Hindlimb muscle (tissue), 1 donor: ENCODE data around the gene GABRB2. TPM values are rescaled to one million over a fixed set of nuclear protein-coding genes. Genes with fewer than 3 reads are reported as not detected.
A peak's percentile ranks its signal among the peaks of the same experiment; 100 is the strongest.

Experiments used
- DNase-seq: peaks from one replicate; pipeline ENCODE4 v3.0.0-alpha.2; 2013
- polyA plus RNA-seq: library from polyadenylated mRNA; unstranded; fragments of 120-200 nt; gene quantifications from one replicate; pipeline ENCODE4 v1.2.1, GENCODE V29; 2013; ENCODE audit not compliant: insufficient read length

Gene GABRB2
- polyA plus RNA-seq, 1 donor = 0.18 TPM

- DNase-seq = no peak
Measured at GRCh38 chr5:161471211-161471950, 75.1 kb downstream of the GABRB2 start.

DNA sequence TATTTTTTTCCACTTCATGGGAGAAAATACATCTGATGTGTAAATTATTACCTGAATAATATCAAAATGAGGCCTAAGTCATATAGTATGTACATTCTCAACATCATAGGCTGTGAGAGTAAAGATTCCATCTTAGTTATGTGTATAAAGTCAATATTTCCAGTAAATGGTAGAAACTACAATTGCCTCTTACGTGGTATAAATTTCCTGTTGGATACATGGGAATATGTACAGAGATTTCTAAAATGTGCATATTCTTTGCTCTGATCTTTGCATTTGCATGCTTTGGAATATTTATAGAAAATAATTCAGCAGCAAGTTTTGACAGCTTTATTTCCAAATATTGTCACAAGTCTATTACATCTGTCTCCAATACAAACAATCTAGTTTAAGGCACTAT, 78.8 kb downstream of the GABRB2 start:
- no peak for DNase-seq

- no peak for DNase-seq
Measured at GRCh38 chr5:161460741-161461140, 85.8 kb downstream of the GABRB2 start.

GRCh38 chr5:161446655-161447054, 99.9 kb downstream of the GABRB2 start:
- no peak for DNase-seq

DNA sequence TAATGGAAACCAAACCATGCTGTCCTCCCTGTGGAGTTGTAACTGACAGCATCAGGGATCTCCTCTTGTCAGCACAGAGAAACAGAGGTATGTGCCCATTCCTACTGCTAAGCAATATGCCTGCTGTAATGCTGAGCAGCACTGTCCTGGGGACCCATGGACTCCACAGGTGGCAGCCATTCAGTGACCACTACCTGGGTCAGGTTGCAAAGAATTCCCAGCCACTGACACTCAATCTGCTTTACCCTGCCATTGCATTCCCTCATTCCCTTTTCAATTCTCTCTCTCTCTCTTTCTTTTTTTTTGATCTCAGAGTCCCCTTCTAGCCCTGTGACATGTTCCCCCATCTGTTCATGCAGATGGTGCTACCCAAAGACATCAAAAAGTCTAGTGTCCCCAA, 104.1 kb downstream of the GABRB2 start:
- no peak for DNase-seq

DNA sequence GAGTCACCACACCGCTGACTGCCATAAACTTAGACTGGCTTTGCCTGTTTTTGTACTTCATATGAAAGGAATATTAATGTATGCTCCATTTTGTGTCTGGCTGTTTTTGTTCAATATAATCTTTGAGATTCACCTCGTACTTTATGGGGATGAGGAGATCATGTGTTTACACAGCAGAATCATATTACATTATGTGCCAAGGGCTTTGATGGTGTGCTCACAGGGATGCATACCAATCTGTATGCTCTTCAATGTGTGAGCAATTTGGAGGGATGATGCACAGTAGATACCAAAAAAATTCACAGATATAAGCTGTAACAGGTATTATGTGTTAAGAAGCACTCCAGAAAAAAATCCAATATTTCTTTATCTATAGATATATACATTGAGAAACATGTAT, 113.7 kb downstream of the GABRB2 start:
- no peak for DNase-seq

DNA sequence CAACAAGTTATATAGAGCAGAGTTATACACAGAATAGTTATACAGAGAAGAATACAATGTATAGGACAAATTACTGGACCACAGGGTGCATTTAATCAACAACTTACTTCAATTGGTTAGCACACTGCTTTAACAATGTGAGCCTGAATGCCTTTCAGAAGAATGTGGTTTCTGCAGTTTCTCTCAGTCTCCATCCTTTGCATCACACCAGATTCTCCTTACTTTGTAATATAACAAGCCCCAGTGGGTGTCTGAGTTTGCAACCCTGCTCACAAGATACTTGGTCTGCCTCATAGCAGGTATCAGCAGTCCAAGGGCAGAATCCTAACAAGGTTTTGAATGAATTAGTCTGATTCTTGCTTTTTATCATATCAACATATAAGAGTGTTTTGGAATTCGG, 114.6 kb downstream of the GABRB2 start:
- no peak for DNase-seq

GRCh38 chr5:161421067-161421466, 125.5 kb downstream of the GABRB2 start:
- no peak for DNase-seq

GRCh38 chr5:161420521-161420920, 126.0 kb downstream of the GABRB2 start:
- no peak for DNase-seq

DNA sequence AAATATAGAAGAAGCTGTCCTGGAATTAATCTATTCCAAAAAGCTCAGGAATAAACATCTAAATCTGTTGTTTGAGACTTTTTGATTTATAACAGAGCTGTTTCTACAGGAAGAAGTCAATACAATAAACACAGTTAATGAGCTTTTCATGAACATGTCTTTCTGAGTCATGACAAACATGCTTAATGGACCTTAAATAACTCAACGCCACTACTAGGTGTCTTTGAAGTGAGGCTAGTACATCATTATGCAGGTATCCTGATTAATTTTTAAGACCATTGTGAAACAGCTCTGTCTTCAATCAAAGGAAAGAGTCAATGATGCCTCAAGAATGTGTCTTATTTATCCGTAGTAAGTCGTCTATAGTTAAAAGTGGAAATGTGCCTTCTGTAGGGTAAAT, 131.6 kb downstream of the GABRB2 start:
- DNase-seq = no peak

DNA sequence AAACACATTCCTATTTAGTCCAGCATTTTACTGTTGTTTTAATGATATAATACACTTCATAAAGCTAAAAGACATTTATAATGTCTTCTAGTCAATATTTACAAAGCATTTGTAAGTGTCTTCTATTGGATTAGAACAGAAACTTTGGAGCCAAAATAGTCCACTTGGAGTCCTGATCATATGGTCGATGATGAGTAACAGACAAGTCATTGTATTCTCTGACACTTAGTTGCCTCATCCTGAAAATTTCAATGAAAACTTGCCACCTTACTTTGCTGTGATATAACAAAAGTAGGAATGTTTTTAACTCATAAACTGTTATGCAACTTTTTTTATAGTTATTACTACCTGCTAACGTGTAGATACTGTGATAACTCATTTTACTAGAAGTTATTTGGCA, 132.5 kb downstream of the GABRB2 start:
- no peak for DNase-seq

DNA sequence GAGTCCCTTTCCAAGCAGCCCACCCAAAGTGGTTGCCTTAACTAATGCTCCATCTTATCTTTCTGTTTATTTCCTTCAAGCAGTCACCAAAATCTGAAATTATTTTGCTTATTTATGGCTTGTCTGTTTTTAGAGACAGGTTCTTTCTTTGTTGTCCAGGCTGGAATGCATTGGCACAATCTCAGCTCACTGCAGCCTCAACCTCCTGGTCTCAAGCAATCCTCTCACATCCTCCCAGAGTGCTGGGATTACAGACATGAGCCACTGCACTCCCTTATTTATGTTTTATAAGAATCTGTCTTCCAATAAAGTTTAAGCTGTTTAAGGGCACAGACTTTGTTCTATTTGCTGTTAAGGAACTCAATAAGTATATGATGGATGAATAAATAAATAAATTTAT, 133.7 kb downstream of the GABRB2 start:
- no peak for DNase-seq

- DNase-seq = no peak
Measured at GRCh38 chr5:161411156-161411555, 135.4 kb downstream of the GABRB2 start.

- DNase-seq = no peak
Measured at GRCh38 chr5:161410640-161411039, 135.9 kb downstream of the GABRB2 start.

- DNase-seq = no peak
Measured at GRCh38 chr5:161409471-161409870, 137.1 kb downstream of the GABRB2 start.

GRCh38 chr5:161406880-161407279, 139.6 kb downstream of the GABRB2 start:
- DNase-seq = no peak

DNA sequence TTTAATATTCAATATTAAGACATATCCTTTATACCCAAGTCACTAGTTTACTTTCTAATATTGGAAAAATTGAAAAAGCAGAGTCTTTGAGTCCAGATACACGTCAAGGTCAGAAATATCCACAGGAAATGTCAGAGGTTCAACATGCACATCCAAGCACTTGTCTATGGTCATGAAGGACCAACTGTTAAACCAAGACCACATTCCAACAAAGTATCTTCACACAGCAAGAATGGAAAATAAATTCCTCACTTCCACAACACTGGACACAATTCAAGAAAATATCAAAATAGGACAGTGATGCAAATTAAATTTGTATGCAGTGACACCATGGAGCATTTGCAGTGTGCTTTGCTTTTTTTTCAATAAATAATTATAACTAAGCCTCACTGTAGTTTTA, 142.5 kb downstream of the GABRB2 start:
- DNase-seq = no peak

GRCh38 chr5:161403121-161403520, 143.4 kb downstream of the GABRB2 start:
- DNase-seq = no peak

- no peak for DNase-seq
Measured at GRCh38 chr5:161400583-161400982, 145.9 kb downstream of the GABRB2 start.

DNA sequence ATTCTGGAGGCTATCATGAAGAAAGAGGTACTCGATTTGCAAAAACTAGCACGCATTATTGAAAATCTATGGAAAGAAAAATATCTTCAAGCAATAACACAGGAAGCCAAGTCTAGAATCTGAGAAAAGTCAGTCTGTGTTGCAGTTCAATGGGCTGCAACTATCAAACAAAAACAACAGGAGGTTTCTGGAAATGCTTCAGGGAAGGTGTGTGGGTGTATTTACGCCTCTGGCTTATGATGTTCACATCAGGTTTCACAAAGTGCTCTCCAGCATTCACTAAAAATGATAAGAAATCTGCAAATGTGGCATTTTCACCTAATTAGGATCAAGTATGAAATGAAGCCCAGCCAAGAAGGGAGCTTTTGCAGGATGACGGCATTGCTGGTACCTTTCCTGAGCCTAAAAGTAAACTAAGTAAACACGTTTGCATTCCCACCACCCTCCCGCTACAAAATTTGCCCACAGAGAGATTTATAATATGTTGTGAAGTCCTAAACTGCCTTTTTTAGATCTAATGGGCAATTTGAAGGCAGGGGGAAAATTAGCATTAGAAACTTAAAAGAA, 146.4 kb downstream of the GABRB2 start:
- DNase-seq = no peak

DNA sequence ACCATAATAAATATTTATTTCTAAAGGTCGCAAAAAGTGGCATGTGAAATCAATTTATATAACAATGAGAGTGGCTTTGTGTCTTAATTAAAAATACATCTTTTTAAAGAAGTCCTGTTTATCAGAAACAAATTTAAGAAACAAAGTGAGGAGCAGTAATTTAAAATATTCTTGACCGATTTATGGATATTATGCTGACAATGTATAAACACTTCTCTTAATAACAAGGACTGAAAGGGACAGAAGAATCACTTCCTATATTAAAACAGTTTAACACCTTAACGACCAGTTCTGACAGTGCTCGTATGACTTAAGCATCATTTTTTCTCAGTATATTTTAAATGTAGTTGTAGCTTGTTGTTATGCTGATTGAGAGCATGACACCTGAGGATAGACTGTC, 149.1 kb downstream of the GABRB2 start:
- DNase-seq = no peak

- DNase-seq = peak; percentile 54
Measured at GRCh38 chr5:161396171-161396570, 150.4 kb downstream of the GABRB2 start.

DNA sequence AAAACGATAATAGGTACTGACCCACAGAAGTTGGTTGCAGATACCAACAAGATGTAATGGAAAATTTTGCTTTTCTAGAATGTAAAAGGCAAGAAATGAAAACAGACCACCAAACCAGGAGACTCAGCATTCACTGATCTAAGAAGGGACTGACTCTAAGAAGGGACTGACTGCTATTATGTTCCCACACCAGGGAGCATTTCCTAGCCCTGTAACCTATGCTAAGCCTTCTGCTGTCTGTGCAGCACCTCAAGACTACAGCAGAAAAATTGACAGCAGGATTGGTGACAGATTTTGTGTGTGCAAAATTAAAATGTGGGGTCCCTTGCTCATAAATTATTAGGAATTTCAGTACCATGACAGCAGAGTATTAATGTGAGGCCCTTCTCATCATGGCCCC, 154.8 kb downstream of the GABRB2 start:
- no peak for DNase-seq

GRCh38 chr5:161391016-161391415, 155.5 kb downstream of the GABRB2 start:
- no peak for DNase-seq

DNA sequence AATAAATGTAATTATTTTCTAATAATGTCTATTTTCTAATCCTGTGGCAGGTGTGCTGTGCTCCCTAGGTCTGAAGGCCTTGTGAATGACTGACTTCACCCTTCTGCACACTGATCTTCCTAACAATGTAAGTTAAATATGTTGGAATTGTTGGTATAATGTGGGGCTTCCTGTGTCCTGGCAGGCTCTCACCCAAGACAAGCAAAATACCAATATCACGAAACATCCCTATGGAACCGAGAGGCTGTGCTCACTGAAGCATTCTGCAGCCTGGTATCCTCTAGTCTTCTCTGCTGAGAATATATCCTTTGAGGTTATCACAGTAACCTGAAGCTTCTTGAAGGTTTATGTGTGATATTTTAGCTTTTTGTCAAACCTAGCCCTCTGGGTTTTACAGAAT, 159.4 kb downstream of the GABRB2 start:
- DNase-seq = no peak
